GM19463 (cell line): ENCODE results near the gene TSC2.
"Not testable (repeated sequence)": the region's sequence is repeated elsewhere in the genome, so short reads cannot be mapped to it uniquely, and the experiment has no call there.

Experiments used
- ATAC-seq: cut with Tn5 transposase; IDR thresholded peaks from one replicate; pipeline ENCODE4 v1.9.1; 2021; ENCODE audit warnings: mild to moderate bottlenecking, moderate library complexity; ENCODE audit not compliant: unreplicated experiment

TSC2 gene

GRCh38 chr16:2030036-2030435, 17.7 kb upstream of the TSC2 start:
- no peak for ATAC-seq

- ATAC-seq, result no peak
These were observed 16.7 kb upstream of the TSC2 start for GRCh38 chr16:2031081-2031577.

GRCh38 chr16:2032285-2033056, 15.3 kb upstream of the TSC2 start:
- ATAC-seq, result no peak

GRCh38 chr16:2033057-2033908, 14.5 kb upstream of the TSC2 start:
- no peak for ATAC-seq

- ATAC-seq, result not testable (repeated sequence)
These were observed 13.7 kb upstream of the TSC2 start for GRCh38 chr16:2033909-2034695.

GRCh38 chr16:2034696-2035430, 12.9 kb upstream of the TSC2 start:
- no peak for ATAC-seq

GRCh38 chr16:2035431-2036199, 12.2 kb upstream of the TSC2 start:
- no peak for ATAC-seq

- no peak for ATAC-seq
These were observed 11.4 kb upstream of the TSC2 start for GRCh38 chr16:2036200-2036966.

GRCh38 chr16:2037115-2037514, 10.7 kb upstream of the TSC2 start:
- ATAC-seq, result no peak

- no peak for ATAC-seq
These were observed 10.0 kb upstream of the TSC2 start for GRCh38 chr16:2037647-2038381.

GRCh38 chr16:2038382-2039231, 9.2 kb upstream of the TSC2 start:
- no peak for ATAC-seq

- ATAC-seq, result no peak
These were observed 8.3 kb upstream of the TSC2 start for GRCh38 chr16:2039274-2040031.

- no peak for ATAC-seq
These were observed 7.6 kb upstream of the TSC2 start for GRCh38 chr16:2040041-2040786.

- ATAC-seq, result no peak
These were observed 6.8 kb upstream of the TSC2 start for GRCh38 chr16:2040787-2041522.
